ENCODE measurements around the gene ZNF219.

DNA sequence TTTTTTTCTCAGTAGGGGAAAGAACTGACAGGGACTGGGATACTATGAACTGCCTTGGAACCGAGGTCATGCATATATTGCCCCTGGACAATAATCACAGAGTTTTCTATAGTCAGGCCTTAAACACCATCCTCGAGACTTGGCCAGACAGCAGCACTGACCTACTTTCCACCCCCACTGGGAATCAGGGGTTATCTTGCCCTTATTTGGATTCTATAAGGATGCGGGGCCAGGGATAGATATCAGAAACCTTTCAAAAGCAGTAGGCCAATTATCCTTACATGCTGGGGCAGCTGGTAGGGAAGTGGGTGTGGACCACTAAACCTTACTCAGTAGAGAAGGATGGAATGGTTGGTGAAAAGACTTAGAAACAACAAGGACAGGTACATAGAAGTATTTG lies 2.0 kb downstream of the ZNF219 start:
- TF ChIP-seq, protein P1, sequence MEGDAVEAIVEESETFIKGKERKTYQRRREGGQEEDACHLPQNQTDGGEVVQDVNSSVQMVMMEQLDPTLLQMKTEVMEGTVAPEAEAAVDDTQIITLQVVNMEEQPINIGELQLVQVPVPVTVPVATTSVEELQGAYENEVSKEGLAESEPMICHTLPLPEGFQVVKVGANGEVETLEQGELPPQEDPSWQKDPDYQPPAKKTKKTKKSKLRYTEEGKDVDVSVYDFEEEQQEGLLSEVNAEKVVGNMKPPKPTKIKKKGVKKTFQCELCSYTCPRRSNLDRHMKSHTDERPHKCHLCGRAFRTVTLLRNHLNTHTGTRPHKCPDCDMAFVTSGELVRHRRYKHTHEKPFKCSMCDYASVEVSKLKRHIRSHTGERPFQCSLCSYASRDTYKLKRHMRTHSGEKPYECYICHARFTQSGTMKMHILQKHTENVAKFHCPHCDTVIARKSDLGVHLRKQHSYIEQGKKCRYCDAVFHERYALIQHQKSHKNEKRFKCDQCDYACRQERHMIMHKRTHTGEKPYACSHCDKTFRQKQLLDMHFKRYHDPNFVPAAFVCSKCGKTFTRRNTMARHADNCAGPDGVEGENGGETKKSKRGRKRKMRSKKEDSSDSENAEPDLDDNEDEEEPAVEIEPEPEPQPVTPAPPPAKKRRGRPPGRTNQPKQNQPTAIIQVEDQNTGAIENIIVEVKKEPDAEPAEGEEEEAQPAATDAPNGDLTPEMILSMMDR (conservative IDR thresholded peaks at IDR 0.05 in 1 of 2, IDR thresholded peaks at IDR 0.05 in 1 of 2; ENCODE audit: extremely low read depth in 1 of 2, insufficient read depth in 1 of 2, low read depth in 1 of 2, low read length in 2 of 2): no peak
- no peak for TF ChIP-seq EZH2 (IDR thresholded peaks at IDR 0.05; ENCODE audit: borderline replicate concordance, low read length)
